ENCODE data around the gene LZTFL1.

- TF ChIP-seq CTCF (conservative IDR thresholded peaks at IDR 0.05; ENCODE audit: low read depth, low read length) (no peak), EZH2 (IDR thresholded peaks at IDR 0.05; ENCODE audit: borderline replicate concordance, low read depth, low read length, poor library complexity, severe bottlenecking) (no peak)
Measured at GRCh38 chr3:45800611-45801010, 41.3 kb downstream of the LZTFL1 start.
